SJSA1 (cell line): ENCODE results near the gene SLAMF7. TPM values are rescaled to one million over a fixed set of nuclear protein-coding genes. Genes with fewer than 3 reads are reported as not detected.
"Not testable (repeated sequence)": the region's sequence is repeated elsewhere in the genome, so short reads cannot be mapped to it uniquely, and the experiment has no call there.

Source experiments
- DNase-seq, 2 experiments: peaks; one replicate each; pipeline ENCODE4 v3.0.0-alpha.2; 2015 to 2020; ENCODE audit warnings: low spot score in 2 of 2, low read depth in 1 of 2
- H3K27ac ChIP-seq: fragments of 250-450 bp; sonication (Bioruptor Pico); 2 replicates; pipeline ENCODE4 v1.5.1; 2020; ENCODE audit warnings: mild to moderate bottlenecking, moderate library complexity
- H3K27me3 ChIP-seq: fragments of 250-450 bp; sonication (Bioruptor Pico); replicated peaks from 2 replicates; pipeline ENCODE4 v1.5.1; 2020; ENCODE audit warnings: mild to moderate bottlenecking, moderate library complexity
- H3K36me3 ChIP-seq: fragments of 250-450 bp; sonication (Bioruptor Pico); 2 replicates; pipeline ENCODE4 v1.5.1; 2020; ENCODE audit warnings: mild to moderate bottlenecking
- H3K4me1 ChIP-seq: fragments of 250-450 bp; sonication (Bioruptor Pico); replicated peaks from 2 replicates; pipeline ENCODE4 v1.6.1; 2021; ENCODE audit warnings: mild to moderate bottlenecking
- H3K4me3 ChIP-seq: fragments of 250-450 bp; sonication (Bioruptor Pico); 2 replicates; pipeline ENCODE4 v1.5.1; 2020; ENCODE audit warnings: mild to moderate bottlenecking
- H3K9me3 ChIP-seq: fragments of 250-450 bp; sonication (Bioruptor Pico); replicated peaks from 2 replicates; pipeline ENCODE4 v1.5.1; 2020; ENCODE audit warnings: mild to moderate bottlenecking
- total RNA-seq: library from RNA; depleted of rRNA; stranded (reverse); fragments of >200 nt; shearing (Covaris generic); gene quantifications from 2 replicates; pipeline ENCODE4 v1.2.3, GENCODE V29; 2014

SLAMF7 gene
- total RNA-seq, 1 experiment from 2014 or later, result not detected

- H3K4me1 ChIP-seq, result no peaks in the 10 kb centered on the region
- DNase-seq, result no peak
- H3K27ac ChIP-seq, result no peak overlapping the region
- H3K36me3 ChIP-seq, result no peaks in the 10 kb centered on the region
- H3K27me3 ChIP-seq, result no peaks in the 10 kb centered on the region
- no peak overlapping the region for H3K4me3 ChIP-seq
- H3K9me3 ChIP-seq, result no peaks in the 10 kb centered on the region
Observed at GRCh38 chr1:160779626-160780397, 40.8 kb downstream of the SLAMF7 start.

GRCh38 chr1:160780398-160780755 is 41.3 kb downstream of the SLAMF7 start:
- Histone ChIP-seq H3K27ac (no peak overlapping the region), H3K4me3 (no peak overlapping the region), H3K4me1 (no peaks in the 10 kb centered on the region), H3K27me3 (no peaks in the 10 kb centered on the region), H3K9me3 (no peaks in the 10 kb centered on the region), H3K36me3 (no peaks in the 10 kb centered on the region)
- DNase-seq, result no peak

- no peak for DNase-seq
- Histone ChIP-seq H3K4me1 (no peaks in the 10 kb centered on the region), H3K4me3 (no peak overlapping the region), H3K36me3 (no peaks in the 10 kb centered on the region), H3K9me3 (no peaks in the 10 kb centered on the region), H3K27me3 (no peaks in the 10 kb centered on the region), H3K27ac (no peak overlapping the region)
Observed at GRCh38 chr1:160781186-160781766, 42.2 kb downstream of the SLAMF7 start.

DNA sequence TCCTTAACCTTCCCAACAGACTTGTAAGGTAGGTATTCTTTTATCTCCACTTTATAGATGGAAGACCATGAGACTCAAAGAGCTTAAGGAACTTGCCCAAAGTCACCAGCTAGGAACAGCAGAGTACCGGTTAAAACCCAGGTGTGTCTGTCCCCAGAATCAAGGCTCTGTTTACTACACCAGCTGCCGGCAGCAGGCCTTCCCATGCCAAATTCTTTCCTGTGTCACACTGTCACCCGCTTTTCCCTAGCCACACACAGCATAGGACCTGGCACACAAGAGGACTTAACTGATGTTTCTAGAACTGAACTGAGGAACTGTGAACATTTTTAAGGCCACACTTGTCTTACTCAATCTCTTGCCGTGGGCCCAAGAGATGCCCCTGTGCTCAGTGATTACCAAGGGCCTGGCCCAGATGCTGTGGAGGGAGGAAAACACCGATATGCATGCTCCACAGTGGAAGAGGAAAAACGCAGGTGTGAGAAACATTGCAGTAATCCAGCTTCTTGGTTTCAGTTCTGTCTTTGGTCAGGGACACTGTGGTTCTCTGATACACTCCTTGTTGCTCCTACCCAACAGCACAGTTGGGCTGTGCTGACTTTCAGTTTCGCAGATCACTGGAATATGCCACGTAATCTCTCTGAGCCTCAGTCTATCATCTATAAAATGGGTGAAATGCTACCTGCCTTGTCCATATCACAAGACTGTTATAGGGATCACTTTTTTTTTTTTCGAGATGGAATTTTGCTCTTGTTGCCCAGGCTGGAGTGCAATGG is 43.1 kb downstream of the SLAMF7 start:
- H3K27me3 ChIP-seq, result no peaks in the 10 kb centered on the region
- no peak overlapping the region for H3K27ac ChIP-seq
- DNase-seq, result no peak
- no peaks in the 10 kb centered on the region for H3K36me3 ChIP-seq
- no peaks in the 10 kb centered on the region for H3K4me1 ChIP-seq
- H3K9me3 ChIP-seq, result no peaks in the 10 kb centered on the region
- no peak overlapping the region for H3K4me3 ChIP-seq

DNA sequence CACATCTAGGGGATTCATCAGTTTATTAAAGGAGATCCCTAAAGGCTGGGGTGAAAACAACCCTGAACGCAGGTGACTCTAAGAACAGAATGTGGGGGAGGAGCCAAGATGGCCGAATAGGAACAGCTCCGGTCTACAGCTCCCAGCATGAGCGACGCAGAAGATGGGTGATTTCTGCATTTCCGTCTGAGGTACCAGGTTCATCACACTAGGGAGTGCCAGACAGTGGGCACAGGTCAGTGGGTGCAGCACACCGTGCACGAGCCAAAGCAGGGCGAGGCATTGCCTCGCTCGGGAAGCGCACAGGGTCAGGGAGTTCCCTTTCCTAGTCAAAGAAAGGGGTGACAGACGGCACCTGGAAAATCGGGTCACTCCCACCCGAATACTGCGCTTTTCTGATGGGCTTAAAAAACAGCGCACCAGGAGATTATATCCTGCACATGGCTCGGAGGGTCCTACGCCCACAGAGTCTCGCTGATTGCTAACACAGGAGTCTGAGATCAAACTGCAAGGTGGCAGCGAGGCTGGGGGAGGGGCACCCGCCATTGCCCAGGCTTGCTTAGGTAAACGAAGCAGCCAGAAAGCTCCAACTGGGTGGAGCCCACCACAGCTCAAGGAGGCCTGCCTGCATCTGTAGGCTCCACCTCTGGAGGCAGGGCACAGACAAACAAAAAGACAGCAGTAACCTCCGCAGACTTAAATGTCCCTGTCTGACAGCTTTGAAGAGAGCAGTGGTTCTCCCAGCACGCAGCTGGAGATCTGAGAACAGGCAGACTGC is 44.1 kb downstream of the SLAMF7 start:
- H3K4me1 ChIP-seq, H3K4me3 ChIP-seq, H3K27me3 ChIP-seq, H3K36me3 ChIP-seq, H3K9me3 ChIP-seq, H3K27ac ChIP-seq, DNase-seq: not testable (repeated sequence)

DNA sequence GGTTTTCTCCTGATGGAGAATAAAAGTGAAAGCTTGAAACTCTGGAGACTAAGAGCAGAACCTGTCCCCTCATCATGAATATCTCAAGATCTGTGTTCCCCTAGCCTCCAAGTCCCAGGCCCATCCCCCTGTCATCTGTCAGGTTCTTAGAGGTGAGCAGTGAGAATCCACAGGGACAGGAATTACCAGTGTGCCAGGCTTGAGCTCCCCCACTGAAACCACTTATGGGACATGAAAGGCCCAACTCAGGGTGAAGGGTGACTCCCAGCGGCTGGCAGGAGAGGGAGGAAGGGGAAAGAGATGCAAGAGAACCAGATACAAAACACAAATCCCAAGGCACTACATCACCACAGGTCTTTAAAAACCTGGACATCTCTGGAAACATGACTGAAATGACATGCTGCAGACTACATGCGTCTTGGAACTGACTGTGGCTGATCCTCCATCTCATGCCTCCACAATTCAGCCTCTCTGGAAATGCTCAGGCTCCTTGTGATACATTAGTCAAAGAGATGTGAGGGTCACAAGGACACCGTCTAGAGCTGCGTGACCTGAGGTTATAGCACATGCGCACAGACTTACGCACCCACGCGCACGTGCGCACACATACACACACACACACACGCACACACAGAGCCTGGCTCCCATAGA is 50.1 kb downstream of the SLAMF7 start:
- Histone ChIP-seq H3K9me3 (no peaks in the 10 kb centered on the region), H3K4me3 (no peak overlapping the region), H3K27ac (no peak overlapping the region), H3K27me3 (no peaks in the 10 kb centered on the region), H3K36me3 (no peaks in the 10 kb centered on the region), H3K4me1 (no peaks in the 10 kb centered on the region)
- no peak for DNase-seq

GRCh38 chr1:160789702-160790611 is 50.9 kb downstream of the SLAMF7 start:
- no peaks in the 10 kb centered on the region for H3K36me3 ChIP-seq
- no peak for DNase-seq
- no peaks in the 10 kb centered on the region for H3K27me3 ChIP-seq
- no peak overlapping the region for H3K27ac ChIP-seq
- H3K4me1 ChIP-seq, result no peaks in the 10 kb centered on the region
- no peaks in the 10 kb centered on the region for H3K9me3 ChIP-seq
- no peak overlapping the region for H3K4me3 ChIP-seq

DNA sequence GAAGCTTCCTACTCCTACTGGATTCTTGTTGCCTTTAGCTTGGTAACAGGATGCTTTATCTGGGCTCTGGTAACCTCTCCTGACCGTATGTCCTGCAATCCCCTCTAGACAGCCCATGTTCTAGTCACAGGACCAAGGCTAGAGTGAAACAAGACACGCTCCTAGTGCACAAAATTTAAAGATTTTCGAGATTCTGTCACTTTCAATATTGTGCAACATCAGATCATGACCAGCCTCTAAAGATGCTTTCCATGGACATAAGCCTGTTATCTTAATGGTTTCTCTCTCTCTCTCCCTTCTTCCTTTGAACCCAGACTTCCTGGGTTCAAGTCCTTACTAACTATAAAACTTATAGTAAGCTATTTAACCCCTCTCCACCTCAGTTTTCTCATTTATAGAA is 55.3 kb downstream of the SLAMF7 start:
- H3K4me3 ChIP-seq, result no peak overlapping the region
- DNase-seq, result no peak
- no peaks in the 10 kb centered on the region for H3K27me3 ChIP-seq
- H3K27ac ChIP-seq, result no peak overlapping the region
- H3K9me3 ChIP-seq, result no peaks in the 10 kb centered on the region
- H3K4me1 ChIP-seq, result no peaks in the 10 kb centered on the region
- no peaks in the 10 kb centered on the region for H3K36me3 ChIP-seq

DNA sequence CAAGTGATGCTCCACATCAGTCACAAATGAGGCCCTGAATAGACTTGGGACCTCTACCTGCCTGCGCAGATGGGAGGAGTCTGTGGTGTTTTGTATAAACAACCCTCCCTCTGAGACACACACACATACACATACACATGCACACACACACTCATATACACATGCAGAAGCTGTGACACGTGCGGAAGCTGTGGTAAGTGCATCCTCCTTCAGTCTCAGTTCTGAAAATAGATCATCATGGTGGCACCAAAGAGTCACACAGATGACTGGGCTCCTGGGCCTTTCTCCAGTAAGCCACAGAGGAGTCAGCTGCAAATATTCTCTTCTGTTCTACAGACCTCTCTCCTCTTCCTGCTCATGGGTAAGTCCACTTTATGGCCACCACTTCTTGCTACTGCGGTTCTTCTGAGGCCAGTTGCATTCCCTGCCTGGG is 56.9 kb downstream of the SLAMF7 start, which contains the start of gene LY9:
Gene LY9, plus strand, starts transcription at position 224 of the 433 bp plus-strand sequence. Its CDS starts 14 bp downstream, at position 238.
- Histone ChIP-seq H3K4me3 (no peak within 1 kb of the TSS), H3K27me3 (no peaks in the 10 kb centered on the region), H3K9me3 (no peaks in the 10 kb centered on the region), H3K27ac (no peak within 1 kb of the TSS), H3K36me3 (no peaks in the 10 kb centered on the region), H3K4me1 (no peaks in the 10 kb centered on the region)
- DNase-seq, result no peak

GRCh38 chr1:160797271-160797709 is 58.2 kb downstream of the SLAMF7 start:
- no peak overlapping the region for H3K27ac ChIP-seq
- H3K36me3 ChIP-seq, result no peaks in the 10 kb centered on the region
- H3K4me3 ChIP-seq, result no peak overlapping the region
- no peaks in the 10 kb centered on the region for H3K27me3 ChIP-seq
- H3K4me1 ChIP-seq, result no peaks in the 10 kb centered on the region
- H3K9me3 ChIP-seq, result no peaks in the 10 kb centered on the region
- no peak for DNase-seq

GRCh38 chr1:160797861-160798273 is 58.8 kb downstream of the SLAMF7 start:
- Histone ChIP-seq H3K27ac (no peak overlapping the region), H3K36me3 (no peaks in the 10 kb centered on the region), H3K4me1 (no peaks in the 10 kb centered on the region), H3K27me3 (no peaks in the 10 kb centered on the region), H3K4me3 (no peak overlapping the region), H3K9me3 (no peaks in the 10 kb centered on the region)
- no peak for DNase-seq

- H3K36me3 ChIP-seq, result no peaks in the 10 kb centered on the region
- DNase-seq, result no peak
- no peaks in the 10 kb centered on the region for H3K9me3 ChIP-seq
- H3K4me1 ChIP-seq, result no peaks in the 10 kb centered on the region
- H3K27me3 ChIP-seq, result no peaks in the 10 kb centered on the region
- H3K4me3 ChIP-seq, result no peak overlapping the region
- H3K27ac ChIP-seq, result no peak overlapping the region
Observed at GRCh38 chr1:160798439-160798838, 59.4 kb downstream of the SLAMF7 start.
